ENCODE measurements around the gene HYAL2.

- no peak for TF ChIP-seq REST (IDR thresholded peaks at IDR 0.05; ENCODE audit: borderline replicate concordance)
- TF ChIP-seq REST (CRISPR knock-in tag; IDR thresholded peaks at IDR 0.05; ENCODE audit: low read depth) = no peak
- no peak for TF ChIP-seq HBP1 (CRISPR knock-in tag; IDR thresholded peaks at IDR 0.05)
- TF ChIP-seq CTCF (IDR thresholded peaks at IDR 0.05 in 2 of 3, conservative IDR thresholded peaks at IDR 0.05 in 1 of 3; ENCODE audit: insufficient read depth in 2 of 3, low read depth in 1 of 3, low read length in 3 of 3) = peak in 2 of 3 experiments; percentile 33 to 36; a peak in 3 of 6 replicates
- TF ChIP-seq ZNF384 (IDR thresholded peaks at IDR 0.05; ENCODE audit: low read depth, low read length) = no peak
- TF ChIP-seq, protein P1, sequence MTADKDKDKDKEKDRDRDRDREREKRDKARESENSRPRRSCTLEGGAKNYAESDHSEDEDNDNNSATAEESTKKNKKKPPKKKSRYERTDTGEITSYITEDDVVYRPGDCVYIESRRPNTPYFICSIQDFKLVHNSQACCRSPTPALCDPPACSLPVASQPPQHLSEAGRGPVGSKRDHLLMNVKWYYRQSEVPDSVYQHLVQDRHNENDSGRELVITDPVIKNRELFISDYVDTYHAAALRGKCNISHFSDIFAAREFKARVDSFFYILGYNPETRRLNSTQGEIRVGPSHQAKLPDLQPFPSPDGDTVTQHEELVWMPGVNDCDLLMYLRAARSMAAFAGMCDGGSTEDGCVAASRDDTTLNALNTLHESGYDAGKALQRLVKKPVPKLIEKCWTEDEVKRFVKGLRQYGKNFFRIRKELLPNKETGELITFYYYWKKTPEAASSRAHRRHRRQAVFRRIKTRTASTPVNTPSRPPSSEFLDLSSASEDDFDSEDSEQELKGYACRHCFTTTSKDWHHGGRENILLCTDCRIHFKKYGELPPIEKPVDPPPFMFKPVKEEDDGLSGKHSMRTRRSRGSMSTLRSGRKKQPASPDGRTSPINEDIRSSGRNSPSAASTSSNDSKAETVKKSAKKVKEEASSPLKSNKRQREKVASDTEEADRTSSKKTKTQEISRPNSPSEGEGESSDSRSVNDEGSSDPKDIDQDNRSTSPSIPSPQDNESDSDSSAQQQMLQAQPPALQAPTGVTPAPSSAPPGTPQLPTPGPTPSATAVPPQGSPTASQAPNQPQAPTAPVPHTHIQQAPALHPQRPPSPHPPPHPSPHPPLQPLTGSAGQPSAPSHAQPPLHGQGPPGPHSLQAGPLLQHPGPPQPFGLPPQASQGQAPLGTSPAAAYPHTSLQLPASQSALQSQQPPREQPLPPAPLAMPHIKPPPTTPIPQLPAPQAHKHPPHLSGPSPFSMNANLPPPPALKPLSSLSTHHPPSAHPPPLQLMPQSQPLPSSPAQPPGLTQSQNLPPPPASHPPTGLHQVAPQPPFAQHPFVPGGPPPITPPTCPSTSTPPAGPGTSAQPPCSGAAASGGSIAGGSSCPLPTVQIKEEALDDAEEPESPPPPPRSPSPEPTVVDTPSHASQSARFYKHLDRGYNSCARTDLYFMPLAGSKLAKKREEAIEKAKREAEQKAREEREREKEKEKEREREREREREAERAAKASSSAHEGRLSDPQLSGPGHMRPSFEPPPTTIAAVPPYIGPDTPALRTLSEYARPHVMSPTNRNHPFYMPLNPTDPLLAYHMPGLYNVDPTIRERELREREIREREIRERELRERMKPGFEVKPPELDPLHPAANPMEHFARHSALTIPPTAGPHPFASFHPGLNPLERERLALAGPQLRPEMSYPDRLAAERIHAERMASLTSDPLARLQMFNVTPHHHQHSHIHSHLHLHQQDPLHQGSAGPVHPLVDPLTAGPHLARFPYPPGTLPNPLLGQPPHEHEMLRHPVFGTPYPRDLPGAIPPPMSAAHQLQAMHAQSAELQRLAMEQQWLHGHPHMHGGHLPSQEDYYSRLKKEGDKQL (CRISPR knock-in tag; IDR thresholded peaks at IDR 0.05; ENCODE audit: borderline replicate concordance) = no peak
- TF ChIP-seq, protein P2, sequence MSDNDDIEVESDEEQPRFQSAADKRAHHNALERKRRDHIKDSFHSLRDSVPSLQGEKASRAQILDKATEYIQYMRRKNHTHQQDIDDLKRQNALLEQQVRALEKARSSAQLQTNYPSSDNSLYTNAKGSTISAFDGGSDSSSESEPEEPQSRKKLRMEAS (CRISPR knock-in tag; IDR thresholded peaks at IDR 0.05) = no peak
- TF ChIP-seq, protein P3, sequence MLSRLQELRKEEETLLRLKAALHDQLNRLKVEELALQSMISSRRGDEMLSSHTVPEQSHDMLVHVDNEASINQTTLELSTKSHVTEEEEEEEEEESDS (CRISPR knock-in tag; IDR thresholded peaks at IDR 0.05) = no peak
- TF ChIP-seq NBN (IDR thresholded peaks at IDR 0.05; ENCODE audit: low read depth) = no peak
- TF ChIP-seq, protein P4, sequence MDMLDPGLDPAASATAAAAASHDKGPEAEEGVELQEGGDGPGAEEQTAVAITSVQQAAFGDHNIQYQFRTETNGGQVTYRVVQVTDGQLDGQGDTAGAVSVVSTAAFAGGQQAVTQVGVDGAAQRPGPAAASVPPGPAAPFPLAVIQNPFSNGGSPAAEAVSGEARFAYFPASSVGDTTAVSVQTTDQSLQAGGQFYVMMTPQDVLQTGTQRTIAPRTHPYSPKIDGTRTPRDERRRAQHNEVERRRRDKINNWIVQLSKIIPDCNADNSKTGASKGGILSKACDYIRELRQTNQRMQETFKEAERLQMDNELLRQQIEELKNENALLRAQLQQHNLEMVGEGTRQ (CRISPR knock-in tag; IDR thresholded peaks at IDR 0.05) = no peak
- TF ChIP-seq GABPB1 (CRISPR knock-in tag; IDR thresholded peaks at IDR 0.05) = no peak
- no peak for TF ChIP-seq CREM (IDR thresholded peaks at IDR 0.05; ENCODE audit: low read depth)
Measured at GRCh38 chr3:50352781-50353180, 30.2 kb upstream of the HYAL2 start.
